GM21786 (cell line): Measurements from ENCODE around the gene CCDC92B.
"Not testable (repeated sequence)": the region's sequence is repeated elsewhere in the genome, so short reads cannot be mapped to it uniquely, and the experiment has no call there.

Experiments used
- ATAC-seq: cut with Tn5 transposase; IDR thresholded peaks from one replicate; pipeline ENCODE4 v1.9.1; 2021; ENCODE audit not compliant: unreplicated experiment

CCDC92B gene

DNA sequence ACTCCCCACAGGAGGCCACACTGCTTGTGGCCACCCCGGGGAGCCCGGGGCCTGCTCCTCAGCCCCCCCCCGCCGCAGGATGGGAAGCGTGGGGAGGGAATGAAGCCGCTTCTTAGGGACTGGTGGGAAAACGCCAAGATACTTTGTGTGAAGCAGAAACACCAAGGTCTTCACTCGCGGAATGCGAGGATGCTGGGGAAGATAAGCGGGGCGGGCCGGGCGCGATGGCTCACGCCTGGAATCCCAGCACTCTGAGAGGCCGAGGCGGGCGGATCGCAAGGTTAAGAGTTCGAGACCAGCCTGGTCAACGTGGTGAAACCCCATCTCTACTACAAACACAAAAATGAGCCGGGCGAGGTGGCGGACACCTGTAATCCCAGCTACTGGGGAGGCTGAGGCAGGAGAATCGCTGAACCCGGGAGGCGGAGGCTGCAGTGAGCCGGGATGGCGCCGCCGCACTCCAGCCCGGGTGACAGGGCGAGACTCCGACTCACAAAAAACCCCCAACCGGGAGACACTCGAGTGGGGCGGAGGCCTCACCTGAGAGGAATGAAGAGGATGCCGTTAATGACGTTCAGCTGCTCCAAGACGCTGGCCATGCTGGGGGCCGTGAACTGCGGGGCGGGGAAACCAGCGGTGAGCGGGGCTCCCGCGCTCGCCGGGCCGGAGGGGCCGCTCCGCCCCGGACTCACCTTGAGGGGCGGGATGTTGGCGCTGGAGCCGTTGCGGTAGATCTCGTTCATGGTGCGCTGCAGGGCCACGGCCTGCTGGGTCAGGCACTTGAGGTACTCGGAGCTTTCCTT, 58.2 kb downstream of the CCDC92B start:
- ATAC-seq = no peak

DNA sequence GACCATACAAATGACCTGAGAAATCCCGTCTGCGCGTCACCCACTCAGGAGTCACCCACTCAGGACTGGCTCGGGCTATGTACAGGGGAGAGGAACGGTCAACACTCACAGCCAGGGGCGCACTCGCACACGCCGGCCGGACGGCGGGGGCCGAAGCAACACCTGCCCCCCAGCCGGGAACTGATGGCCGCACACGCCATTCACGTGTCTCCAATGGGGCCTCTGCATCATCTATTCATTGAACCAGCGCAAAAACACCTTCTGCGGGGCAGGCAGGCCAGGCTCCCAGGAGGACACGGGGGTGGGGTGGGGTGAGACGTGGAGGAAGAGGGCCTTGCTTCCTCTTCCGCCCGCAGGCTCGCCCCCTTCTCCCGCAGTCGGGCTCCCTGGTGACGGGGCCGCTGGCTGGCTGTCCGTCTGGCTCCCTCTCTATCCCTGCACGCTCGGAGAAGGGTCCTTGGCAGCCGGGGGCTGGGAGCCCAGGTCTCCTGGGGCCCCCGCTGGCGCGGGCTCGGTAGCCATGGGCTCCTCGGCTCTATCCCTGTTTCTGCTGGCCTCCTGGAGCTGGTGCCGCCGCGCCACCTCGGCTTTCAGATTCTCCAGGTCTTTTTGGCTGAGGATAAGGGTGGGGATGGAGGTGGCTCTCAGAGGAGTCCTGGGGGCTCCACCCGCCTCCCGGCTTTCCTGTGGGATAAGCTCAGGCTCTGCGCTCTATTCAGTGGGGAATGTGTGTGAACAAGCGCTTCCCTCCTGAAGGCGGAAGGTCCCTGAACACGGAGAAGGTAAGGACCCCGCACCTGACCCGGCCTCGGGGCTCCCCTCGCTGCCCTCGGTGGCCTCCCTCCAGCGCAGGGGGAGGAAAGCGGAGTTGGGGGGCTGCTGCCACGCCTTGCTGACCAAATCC, 59.0 kb downstream of the CCDC92B start:
- ATAC-seq = no peak

DNA sequence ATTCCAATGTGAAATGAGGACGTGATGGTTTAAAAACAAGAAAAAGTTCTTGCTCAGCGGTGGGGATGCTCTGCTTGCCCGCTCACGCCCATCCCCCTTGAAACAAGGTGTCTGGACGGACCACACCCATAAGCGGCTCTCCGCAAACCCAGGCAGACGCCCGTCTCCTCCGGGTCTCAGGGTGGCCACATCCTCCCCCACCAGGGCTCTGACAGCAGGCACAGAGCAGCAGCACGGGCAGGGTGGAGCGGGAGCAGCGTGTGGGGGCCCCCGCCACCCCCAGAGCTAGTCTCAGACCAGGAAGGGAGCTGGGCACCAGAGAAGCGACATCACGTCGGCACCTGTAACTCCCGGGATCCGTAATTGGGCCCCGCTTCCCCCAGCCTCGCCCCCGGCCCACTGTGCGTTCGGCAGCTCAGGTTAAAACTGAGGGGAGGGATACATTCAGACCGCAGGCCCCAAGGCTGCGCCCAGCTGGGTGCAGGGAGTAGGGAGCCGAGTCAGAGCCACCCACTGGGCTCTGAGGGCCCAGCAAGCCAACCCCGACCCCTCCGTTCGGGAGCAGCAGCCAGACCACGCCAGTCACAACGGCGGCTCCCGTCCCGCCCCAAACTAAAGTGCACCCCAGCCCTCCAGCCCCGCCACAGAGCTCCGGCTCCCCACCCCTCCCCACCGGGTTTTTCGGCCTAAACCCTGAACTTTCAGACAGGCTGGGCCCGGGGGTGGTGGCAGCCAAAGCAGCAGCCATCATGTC, 59.9 kb downstream of the CCDC92B start:
- no peak for ATAC-seq

DNA sequence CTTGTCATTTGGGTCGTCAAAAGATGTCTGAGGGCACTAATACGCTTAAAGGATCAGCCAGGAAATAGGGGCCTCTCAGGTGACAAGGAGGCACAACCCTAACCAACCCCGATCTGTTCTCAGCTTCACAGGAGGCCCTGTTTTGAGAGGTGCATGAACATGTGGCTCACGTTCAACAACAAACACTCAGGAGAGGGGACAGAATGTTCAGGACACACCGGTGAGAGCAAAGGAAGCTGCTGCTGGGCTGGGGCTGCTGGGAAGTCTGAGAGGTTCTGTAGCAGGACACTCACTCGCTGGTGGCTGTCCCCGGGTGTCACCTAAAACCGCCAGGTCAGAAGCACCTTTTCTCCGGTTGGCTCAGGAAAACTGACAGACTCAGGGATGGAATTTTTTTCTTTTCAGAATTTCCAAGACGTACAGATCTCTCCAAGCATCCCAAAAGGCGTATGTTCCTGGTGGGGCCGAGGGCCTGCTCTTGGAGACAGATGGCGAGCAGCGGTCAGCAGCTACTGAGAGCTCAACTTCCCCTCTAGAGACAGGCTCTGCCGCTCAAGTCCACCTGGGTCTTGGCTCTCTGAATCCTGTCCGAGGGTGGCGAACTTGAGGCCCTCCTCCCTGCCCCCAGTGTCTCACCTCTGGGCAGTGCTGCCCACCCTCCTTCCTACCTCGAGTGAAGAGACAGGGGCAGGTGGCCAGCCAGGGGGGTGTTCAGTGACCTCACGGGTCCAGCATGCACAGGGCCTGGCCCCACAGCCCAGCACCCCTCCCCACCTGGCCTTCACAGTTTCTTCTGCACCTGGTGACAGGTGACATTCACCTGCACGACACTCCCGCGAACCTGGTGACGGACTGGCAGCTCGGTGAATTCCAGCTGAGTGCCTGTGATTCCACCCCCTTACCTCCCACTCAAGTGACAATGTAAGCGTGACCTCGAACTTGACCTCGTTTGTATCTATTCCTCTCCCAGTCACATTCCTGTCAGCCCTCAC, 60.8 kb downstream of the CCDC92B start:
- no peak for ATAC-seq

DNA sequence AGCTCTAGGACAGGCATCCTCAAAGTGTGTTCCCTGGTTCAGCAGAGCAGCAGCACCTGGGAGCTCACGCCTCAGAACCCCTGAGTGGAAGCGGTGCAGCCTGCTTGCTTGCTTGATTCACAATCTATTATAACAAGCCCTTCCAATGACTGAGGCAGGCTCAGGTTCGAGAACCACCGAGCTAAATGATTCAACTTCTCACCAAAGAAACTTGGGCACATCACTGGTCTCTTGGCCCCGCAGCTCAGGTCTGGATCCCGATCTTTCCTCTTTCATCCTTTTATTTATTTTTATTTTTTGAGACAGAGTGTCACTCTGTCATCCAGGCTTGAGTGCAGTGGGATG, 62.4 kb downstream of the CCDC92B start:
- no peak for ATAC-seq

DNA sequence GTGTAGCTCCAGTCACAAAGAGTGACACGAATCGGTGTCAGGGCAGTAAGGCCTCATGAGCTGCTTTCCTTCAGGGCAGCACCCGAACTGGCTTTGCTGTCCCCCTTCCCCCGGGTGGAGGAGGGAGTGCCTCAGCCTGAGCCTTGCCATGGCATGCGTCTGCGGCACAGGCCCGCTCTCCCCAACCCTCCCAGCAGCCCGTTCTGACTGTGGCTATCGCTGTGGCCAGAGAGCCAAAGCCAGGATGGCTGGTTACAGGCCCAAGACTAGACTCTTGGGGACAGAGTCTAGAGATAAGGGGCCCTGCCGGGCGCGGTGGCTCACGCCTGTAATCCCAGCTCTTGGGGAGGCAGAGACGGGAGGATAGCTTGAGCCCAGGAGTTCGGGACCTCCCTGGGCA, 63.8 kb downstream of the CCDC92B start:
- ATAC-seq = no peak

DNA sequence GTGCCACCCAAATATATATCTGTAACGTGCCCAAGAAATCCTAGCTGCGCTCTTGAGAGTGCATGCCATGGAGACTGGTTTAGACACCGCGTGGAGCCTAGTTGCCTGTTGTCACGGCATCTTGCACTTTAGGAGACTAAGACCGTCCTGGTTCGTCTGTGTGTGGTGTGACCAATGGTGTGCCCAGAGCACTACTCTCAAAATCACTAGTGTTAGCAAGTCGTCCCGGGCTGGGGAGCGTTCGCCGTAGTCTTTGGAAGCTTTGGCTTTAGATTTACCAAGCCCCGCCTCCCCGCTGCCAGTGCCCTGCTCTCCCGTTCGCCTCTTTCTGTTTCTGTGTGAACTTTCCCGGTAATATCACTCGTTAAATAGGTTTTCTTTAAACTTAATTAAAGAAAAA, 64.9 kb downstream of the CCDC92B start:
- no peak for ATAC-seq

DNA sequence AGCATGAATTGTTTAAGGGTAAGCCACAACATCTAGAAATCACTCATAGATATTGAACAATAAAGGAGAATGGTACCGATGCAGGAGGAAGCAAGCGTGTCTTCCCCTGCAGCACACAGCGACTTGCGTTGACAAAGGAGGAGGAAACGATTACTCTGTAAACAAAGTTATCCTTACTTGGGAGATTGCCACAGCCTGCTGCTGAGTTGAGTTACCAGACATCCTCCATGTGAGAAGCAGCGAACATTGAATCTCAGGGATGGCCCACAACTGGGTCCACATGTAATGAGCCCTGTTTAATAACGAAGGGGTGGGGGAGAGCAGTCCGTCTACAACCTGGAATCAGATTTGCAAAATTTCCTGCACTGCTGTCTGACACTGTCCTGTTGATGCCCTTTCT, 65.5 kb downstream of the CCDC92B start:
- no peak for ATAC-seq

DNA sequence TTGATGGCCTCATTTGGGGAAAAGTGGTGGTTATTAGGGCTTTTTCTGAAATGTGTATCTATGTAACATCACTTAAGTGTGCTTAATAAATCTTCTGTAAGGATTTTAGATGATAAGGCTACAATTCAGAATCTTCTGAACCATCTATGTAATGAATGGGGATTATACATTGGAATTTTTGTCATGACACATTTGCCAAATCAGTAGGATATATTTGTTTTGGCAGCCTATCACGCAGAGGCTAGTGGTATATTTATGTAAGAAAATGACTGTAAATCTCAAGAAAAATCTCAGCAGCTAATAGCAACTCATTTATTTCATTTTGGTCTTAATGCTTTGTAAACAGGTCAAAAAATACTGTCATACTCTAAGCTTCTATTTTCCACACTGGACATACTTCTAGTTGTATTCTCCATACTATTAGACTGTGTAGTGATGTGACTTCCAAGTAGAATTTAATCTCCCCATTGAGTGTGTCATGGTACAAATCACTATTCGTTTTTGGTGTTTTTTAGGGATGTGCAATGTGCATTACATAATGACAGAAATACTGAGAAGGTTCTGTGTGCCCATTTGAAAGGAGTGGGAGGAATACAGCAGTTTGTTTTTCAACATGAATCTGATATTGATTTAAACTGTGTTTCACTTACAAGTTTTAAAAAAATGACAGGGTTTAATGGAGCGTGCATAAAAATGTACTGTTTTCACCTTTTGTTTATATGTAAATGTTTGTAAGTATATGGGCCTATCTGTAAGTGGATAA, 67.1 kb downstream of the CCDC92B start:
- ATAC-seq = no peak

DNA sequence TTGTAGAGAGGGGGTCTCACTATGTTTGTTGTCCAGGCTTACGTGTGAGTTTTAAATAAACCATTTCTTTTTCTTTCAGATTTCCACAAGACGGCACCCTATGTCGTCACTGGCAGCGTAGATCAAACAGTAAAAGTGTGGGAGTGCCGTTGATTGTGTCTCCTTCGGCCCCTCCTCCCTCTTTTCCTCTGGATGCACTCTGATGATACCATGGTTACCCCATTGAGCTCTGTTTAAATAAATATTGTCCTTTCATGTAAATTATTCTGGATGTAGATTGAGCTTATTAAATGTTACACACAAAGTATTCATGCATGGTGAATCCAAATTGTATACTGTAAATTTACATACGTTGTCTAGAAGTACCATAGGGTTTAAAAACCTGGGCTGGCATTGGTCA, 67.8 kb downstream of the CCDC92B start:
- no peak for ATAC-seq

DNA sequence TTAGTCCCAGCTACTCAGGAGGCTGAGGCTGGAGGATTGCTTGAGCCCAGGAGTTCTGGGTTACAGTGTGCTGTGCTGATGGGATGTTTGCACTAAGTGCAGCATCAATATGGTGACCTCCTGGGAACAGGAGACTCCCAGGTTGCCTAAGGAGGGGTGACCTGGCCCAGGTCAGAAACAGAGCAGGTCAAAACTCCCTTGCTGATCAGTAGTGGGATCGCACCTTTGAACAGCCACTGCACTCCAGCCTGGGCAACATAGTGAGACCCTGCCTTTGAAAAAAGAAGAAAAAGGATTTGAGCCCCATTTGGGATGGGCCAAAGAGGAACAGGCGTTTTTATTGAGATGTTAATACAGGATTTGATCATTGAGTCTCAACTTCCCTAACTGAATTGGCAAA, 68.5 kb downstream of the CCDC92B start:
- no peak for ATAC-seq

DNA sequence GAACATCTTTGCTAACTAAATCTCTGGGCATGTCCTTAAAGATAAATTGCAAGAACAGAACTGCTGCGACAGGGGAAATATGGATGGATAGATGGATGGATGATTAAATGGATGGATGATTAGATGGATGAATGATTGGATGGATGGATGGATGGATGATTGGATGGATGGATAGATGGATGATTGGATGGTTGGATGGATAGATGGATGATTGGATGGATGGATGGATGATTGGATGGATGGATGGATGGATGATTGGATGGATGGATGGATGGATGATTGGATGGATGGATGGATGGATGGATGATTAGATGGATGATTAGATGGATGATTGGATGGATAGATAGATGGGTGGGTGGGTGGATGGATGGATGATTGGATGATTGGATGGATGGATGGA, 70.2 kb downstream of the CCDC92B start:
- not testable (repeated sequence) for ATAC-seq
